HEK293 (cell line): Measurements from ENCODE around the gene ASNSD1.
"Not testable (repeated sequence)": the region's sequence is repeated elsewhere in the genome, so short reads cannot be mapped to it uniquely, and the experiment has no call there.

Experiments
- BCL11A ChIP-seq: fragments of 450-650 bp; formaldehyde crosslinking; IDR thresholded peaks from 2 replicates; pipeline ENCODE4 v1.5.1; 2016; ENCODE audit warnings: low read depth, missing biosample characterization, missing genetic modification characterization
- REPIN1 ChIP-seq: fragments of 450-650 bp; formaldehyde crosslinking; IDR thresholded peaks from 2 replicates; pipeline ENCODE4 v1.5.1; 2017; ENCODE audit warnings: missing biosample characterization, missing genetic modification characterization, low read depth
- ZNF214 ChIP-seq: fragments of 450-650 bp; formaldehyde crosslinking; IDR thresholded peaks from 2 replicates; pipeline ENCODE4 v1.5.1; 2017; ENCODE audit warnings: missing biosample characterization, mild to moderate bottlenecking, missing genetic modification characterization, borderline replicate concordance
- ZNF555 ChIP-seq: fragments of 450-650 bp; formaldehyde crosslinking; conservative IDR thresholded peaks from 2 replicates; pipeline ENCODE4 v1.5.1; 2017; ENCODE audit warnings: missing biosample characterization, mild to moderate bottlenecking, missing genetic modification characterization, inconsistent platforms
- ZNF768 ChIP-seq: fragments of 450-650 bp; formaldehyde crosslinking; IDR thresholded peaks from 2 replicates; pipeline ENCODE4 v1.5.1; 2018; ENCODE audit warnings: missing biosample characterization, mild to moderate bottlenecking, missing genetic modification characterization
- TF ChIP-seq, protein P1 (sequence below): fragments of 450-650 bp; formaldehyde crosslinking; conservative IDR thresholded peaks from 2 replicates; pipeline ENCODE4 v1.5.1; 2016; ENCODE audit warnings: low read depth, missing biosample characterization, missing genetic modification characterization
- TF ChIP-seq, protein P2 (sequence below): fragments of 450-650 bp; formaldehyde crosslinking; IDR thresholded peaks from 2 replicates; pipeline ENCODE4 v1.5.1; 2016; ENCODE audit warnings: missing biosample characterization, missing genetic modification characterization

DNA sequence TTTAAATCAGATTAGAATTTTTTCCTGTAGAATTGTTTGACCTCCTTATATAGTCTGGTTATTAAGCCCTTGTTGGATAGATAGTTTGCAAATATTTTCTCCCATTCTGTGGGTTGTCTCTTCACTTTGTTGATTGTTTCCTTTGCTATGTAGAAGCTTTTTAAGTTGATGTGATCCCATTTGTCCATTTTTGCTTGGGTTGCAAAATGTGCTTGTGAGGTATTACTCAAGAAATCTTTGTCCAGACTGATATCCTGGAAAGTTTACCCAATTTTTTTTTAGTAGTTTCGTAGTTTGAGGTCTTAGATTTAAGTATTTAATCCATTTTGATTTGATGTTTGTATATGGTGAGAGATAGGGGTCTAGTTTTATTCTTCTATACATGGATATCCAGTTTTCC, 26.5 kb downstream of the ASNSD1 start:
- TF ChIP-seq ZNF555 (tag by site-specific recombination); ZNF768 (tag by site-specific recombination); ZNF214 (tag by site-specific recombination); BCL11A; REPIN1 (tag by site-specific recombination): not testable (repeated sequence)
- TF ChIP-seq, protein P1, sequence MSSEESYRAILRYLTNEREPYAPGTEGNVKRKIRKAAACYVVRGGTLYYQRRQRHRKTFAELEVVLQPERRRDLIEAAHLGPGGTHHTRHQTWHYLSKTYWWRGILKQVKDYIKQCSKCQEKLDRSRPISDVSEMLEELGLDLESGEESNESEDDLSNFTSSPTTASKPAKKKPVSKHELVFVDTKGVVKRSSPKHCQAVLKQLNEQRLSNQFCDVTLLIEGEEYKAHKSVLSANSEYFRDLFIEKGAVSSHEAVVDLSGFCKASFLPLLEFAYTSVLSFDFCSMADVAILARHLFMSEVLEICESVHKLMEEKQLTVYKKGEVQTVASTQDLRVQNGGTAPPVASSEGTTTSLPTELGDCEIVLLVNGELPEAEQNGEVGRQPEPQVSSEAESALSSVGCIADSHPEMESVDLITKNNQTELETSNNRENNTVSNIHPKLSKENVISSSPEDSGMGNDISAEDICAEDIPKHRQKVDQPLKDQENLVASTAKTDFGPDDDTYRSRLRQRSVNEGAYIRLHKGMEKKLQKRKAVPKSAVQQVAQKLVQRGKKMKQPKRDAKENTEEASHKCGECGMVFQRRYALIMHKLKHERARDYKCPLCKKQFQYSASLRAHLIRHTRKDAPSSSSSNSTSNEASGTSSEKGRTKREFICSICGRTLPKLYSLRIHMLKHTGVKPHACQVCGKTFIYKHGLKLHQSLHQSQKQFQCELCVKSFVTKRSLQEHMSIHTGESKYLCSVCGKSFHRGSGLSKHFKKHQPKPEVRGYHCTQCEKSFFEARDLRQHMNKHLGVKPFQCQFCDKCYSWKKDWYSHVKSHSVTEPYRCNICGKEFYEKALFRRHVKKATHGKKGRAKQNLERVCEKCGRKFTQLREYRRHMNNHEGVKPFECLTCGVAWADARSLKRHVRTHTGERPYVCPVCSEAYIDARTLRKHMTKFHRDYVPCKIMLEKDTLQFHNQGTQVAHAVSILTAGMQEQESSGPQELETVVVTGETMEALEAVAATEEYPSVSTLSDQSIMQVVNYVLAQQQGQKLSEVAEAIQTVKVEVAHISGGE (tag by site-specific recombination): not testable (repeated sequence)
- TF ChIP-seq, protein P2, sequence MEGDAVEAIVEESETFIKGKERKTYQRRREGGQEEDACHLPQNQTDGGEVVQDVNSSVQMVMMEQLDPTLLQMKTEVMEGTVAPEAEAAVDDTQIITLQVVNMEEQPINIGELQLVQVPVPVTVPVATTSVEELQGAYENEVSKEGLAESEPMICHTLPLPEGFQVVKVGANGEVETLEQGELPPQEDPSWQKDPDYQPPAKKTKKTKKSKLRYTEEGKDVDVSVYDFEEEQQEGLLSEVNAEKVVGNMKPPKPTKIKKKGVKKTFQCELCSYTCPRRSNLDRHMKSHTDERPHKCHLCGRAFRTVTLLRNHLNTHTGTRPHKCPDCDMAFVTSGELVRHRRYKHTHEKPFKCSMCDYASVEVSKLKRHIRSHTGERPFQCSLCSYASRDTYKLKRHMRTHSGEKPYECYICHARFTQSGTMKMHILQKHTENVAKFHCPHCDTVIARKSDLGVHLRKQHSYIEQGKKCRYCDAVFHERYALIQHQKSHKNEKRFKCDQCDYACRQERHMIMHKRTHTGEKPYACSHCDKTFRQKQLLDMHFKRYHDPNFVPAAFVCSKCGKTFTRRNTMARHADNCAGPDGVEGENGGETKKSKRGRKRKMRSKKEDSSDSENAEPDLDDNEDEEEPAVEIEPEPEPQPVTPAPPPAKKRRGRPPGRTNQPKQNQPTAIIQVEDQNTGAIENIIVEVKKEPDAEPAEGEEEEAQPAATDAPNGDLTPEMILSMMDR (tag by site-specific recombination): not testable (repeated sequence)
